GM21576 (cell line): Measurements from ENCODE around the gene PITPNC1.
A peak's percentile ranks its signal among the peaks of the same experiment; 100 is the strongest.
"Not testable (repeated sequence)": the region's sequence is repeated elsewhere in the genome, so short reads cannot be mapped to it uniquely, and the experiment has no call there.

ENCODE experiments used
- ATAC-seq: cut with Tn5 transposase; IDR thresholded peaks from one replicate; pipeline ENCODE4 v1.9.1; 2021; ENCODE audit warnings: mild to moderate bottlenecking, moderate library complexity; ENCODE audit not compliant: unreplicated experiment

PITPNC1 gene

GRCh38 chr17:67376737-67377487 lies at the start of gene PITPNC1:
Gene PITPNC1, plus strand, starts transcription at chr17:67377281.
- ATAC-seq = peak; percentile 56

GRCh38 chr17:67328026-67328425 lies 49.1 kb upstream of the PITPNC1 start:
- no peak for ATAC-seq

DNA sequence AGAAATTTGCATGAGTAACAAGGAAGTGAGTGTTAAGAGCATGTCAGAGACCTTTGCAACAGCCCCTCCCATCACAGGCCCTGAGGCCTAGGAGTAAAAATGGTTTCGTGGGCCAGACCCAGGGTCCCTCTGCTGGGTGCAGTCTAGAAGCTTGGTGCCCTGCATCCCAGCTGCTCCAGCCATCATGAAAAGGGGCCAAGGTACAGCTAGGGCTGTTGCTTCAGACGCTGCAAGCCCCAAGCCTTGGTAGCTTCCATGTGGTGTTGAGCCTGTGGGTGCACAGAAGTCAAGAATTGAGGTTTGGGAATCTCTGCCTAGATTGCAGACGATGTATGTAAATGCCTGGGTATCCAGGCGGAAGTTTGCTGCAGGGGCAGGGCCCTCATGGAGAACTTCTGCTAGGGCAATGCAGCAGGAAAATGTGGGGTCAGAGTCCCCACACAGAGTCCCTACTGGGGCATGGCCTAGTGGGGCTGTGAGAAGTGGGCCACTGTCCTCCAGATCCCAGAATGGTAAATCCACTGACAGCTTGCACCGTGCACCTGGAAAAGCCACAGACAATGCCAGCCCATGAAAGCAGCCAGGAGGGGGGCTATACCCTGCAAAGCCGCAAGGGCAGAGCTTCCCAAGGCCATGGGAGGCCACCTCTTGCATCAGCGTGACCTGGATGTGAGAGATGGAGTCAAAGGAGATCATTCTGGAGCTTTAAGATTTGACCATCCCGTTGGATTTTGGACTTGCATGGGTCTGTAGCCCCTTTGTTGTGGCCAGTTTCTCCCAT lies 45.5 kb upstream of the PITPNC1 start:
- not testable (repeated sequence) for ATAC-seq

DNA sequence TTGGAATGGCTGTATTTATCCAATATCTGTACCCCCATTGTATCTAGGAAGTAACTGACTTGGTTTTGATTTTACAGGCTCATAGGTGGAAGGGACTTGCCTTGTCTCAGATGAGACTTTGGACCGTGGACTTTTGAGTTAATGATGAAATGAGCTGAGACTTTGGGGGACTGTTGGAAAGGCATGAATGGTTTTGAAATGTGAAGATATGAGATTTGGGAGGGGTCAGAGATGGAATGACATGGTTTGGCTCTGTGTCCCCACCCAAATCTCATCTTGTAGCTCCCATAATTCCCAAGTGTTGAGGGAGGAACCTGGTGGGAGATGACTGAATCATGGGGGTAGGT lies 44.9 kb upstream of the PITPNC1 start:
- ATAC-seq = not testable (repeated sequence)

- ATAC-seq = no peak
Measured at GRCh38 chr17:67335245-67335835, 41.7 kb upstream of the PITPNC1 start.

GRCh38 chr17:67336859-67337258 lies 40.2 kb upstream of the PITPNC1 start:
- no peak for ATAC-seq

DNA sequence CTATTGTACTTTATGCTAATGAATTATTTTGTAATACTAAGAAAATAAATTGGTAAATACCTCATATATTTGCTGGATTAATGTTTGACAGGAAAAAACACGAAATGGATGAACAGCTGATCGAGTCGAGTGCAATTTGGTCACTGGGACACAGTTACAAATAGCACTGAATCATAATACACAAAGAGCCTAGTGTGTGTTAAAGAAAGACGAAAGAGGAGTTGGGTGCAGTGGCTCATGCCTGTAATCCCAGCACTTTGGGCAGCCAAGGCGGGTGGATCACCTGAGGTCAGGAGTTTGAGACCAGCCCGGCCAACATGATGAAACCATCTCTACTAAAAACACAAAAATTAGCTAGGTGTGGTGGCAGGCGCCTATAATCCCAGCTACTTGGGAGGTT lies 38.7 kb upstream of the PITPNC1 start:
- not testable (repeated sequence) for ATAC-seq

DNA sequence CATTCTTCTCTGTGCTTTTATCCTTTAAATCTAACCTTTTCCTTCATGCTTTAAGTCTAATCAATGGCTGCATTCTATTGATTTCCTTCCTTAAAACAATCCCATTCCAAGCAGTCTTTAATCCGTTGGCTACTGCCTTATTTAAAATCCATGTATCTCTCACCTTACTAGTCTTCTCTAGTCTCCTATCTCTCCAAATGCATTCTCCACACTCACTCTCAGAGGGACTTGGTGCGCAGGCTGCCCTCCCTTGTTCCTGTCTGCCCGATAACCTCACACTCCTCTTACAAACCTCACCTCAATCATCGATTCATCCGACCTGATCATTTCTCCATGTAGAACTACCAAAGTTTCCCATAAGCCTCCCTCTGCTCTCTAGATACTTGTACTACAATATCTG lies 33.8 kb upstream of the PITPNC1 start:
- ATAC-seq = no peak

- no peak for ATAC-seq
Measured at GRCh38 chr17:67347826-67348225, 29.3 kb upstream of the PITPNC1 start.

- ATAC-seq = no peak
Measured at GRCh38 chr17:67349420-67349819, 27.7 kb upstream of the PITPNC1 start.

GRCh38 chr17:67353161-67353560 lies 23.9 kb upstream of the PITPNC1 start:
- no peak for ATAC-seq

DNA sequence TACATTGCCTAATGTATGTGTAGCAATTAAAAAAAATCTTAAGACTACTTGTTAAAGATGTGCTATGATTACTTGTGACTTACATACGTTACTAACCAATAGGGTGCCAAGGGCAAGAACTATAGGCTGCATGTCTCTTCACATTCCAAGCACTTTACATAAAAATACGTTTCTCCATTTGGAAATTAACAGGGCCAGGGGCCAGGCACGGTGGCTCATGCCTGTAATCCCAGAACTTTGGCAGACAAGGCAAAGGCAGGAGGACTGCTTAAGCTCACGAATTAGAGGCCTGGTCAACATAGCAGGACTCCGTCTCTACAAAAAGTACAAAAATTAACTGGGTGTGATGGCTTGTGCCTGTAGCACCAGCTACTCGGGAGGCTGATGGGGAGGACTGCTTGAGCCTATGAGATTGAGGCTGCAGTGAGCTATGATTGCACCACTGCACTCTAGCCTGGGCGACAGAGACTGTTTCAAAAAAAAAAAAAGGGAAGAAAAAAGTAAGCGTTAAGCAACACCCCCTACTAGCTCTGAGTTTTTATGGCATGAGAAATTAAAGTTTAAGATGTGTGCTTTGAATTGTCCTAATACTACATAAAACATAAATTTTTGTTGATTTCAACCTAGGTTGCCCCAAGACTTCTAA lies 23.0 kb upstream of the PITPNC1 start:
- ATAC-seq = no peak

DNA sequence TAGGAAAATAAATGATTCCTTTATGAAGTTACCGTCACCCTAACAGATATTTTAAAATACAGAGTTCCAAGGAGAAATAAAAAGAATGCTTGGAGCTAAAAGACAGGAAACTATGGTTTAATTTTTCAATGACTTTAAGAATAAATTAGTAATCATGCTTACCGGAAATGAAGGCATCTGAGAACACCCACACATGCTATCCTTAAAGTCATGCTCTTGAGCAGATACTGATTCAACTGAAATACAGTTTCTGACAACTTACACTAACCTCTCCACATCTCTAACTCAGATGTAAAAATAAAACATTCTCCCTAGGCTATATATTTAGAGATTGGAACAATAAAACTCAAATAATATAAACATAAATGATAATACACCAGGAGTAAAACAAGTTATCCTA lies 18.5 kb upstream of the PITPNC1 start:
- no peak for ATAC-seq

GRCh38 chr17:67359960-67360791 lies 16.9 kb upstream of the PITPNC1 start:
- ATAC-seq = no peak

- ATAC-seq = no peak
Measured at GRCh38 chr17:67360880-67361279, 16.2 kb upstream of the PITPNC1 start.

DNA sequence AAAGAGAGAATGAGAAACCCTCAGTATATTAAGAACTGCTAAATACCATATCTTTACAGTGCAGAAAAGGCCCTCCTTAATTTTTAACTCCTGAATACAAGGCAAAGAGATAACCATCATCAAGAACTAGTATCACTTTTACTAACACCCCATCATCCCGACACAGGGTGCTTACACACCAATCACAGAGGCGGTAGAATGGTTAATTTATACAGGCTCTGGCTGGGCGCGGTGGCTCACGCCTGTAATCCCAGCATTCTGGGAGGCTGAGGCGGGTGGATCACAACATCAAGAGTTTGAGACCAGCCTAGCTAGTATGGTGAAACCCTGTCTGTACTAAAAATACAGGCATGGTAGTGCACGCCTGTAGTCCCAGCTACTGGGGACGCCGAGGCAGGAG lies 14.9 kb upstream of the PITPNC1 start:
- ATAC-seq = no peak

- ATAC-seq = no peak
Measured at GRCh38 chr17:67364847-67365737, 12.0 kb upstream of the PITPNC1 start.

DNA sequence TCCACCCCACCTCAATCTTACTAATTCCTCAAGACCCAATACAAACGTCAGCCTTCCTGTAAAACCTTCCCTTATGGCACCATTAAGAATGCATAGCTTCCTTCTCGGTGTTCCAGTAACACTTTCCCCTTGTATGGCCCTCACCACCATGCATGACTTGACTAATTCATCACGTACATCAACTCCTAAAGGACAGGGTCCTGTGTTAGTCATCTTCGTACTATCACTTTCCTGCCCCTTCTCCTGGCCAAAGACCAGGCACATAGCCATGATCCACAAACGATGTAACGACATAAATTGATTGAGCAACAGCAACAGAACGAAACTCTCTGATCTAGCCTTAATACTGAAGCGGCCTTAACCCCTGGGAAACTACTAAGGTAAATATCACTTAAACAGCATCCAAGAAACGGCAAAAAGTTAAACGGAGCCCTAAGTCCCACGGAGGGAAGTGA lies 11.3 kb upstream of the PITPNC1 start:
- no peak for ATAC-seq
